ENCODE results near the gene SF3A2.
A peak's percentile ranks its signal among the peaks of the same experiment; 100 is the strongest.

SF3A2 gene

DNA sequence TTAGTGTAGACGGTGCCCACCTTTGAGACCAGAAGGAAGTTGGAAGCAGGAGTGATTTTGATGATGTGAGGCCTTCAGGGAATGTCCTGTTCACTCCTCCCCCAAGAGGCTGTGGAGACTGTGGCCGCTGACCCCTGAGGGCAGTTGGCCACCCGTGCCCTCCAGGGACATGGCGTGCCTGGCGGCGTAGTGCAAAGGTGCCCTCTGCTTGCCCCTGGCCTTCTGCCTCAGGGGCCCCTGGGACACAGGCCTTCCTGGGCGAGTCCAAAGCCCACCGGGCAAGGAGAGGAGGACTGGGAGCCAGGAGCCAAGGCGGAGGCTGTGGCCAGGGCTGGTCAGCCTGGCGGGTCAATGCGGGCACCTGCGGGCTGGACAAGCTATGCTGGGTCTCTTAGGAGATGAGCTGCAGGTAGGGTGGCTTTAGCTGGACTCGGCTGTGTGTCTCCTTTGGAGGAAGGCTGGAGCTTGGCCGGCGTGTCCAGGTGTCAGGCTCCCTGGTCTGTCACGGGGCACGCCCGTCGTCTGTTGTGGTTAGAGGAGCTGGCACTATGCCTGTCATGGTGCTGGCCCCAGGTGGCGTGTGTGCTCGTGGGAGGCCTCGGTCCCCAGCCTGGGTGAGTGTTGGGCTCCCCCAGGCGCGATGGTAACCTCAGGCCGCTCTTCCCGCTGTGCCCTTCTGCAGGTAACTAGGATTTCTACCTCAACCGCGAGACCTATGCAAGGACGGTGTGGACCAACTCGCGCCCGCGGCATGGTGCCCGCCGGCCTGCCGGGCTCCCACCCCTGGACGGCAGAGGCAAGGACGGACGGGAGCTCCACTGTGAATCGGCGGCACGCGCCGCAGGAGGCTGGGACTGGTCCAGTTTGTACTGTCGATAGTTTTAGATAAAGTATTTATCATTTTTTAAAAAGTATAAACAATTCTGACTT is 7.3 kb upstream of the SF3A2 start:
- Mint-ChIP-seq H3K27me3 (no peaks in the 10 kb centered on the region), H3K27ac (peak overlapping the region; percentile 43 to 77), H3K4me3 (no peak overlapping the region), H3K4me1 (peaks cover 23% of the 10 kb centered on the region), H3K9me3 (no peaks in the 10 kb centered on the region)
- ATAC-seq, result no peak
- DNase-seq, result no peak

DNA sequence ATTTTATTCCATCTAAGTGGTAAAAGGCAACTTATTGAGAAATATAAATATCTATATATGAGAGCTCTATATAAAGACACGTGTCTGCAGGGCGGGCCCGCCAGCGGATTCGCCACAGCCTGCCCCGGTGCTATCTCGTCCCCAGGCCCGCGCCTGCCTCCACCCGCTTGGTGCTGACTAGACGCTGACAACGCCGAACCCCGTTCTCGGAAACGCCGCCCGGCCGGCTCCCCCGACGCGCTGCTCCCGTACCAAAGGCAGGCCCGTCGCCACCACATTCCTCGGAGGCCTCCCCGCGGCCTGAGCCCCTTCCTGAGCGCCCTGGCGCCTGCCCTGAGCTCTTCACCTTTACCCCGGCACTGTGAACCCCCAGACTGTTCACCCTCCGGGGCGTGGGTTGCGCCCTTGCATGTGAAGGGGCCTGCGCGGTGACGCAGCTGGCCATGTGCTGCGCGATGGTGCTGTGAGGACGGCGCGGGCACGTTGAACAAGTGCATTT is 6.5 kb upstream of the SF3A2 start:
- Mint-ChIP-seq H3K27ac (peak overlapping the region in 1 of 2 donors; percentile 80), H3K9me3 (no peaks in the 10 kb centered on the region), H3K4me1 (peaks cover 30% of the 10 kb centered on the region), H3K27me3 (no peaks in the 10 kb centered on the region), H3K4me3 (no peak overlapping the region)
- DNase-seq, result no peak
- no peak for ATAC-seq

DNA sequence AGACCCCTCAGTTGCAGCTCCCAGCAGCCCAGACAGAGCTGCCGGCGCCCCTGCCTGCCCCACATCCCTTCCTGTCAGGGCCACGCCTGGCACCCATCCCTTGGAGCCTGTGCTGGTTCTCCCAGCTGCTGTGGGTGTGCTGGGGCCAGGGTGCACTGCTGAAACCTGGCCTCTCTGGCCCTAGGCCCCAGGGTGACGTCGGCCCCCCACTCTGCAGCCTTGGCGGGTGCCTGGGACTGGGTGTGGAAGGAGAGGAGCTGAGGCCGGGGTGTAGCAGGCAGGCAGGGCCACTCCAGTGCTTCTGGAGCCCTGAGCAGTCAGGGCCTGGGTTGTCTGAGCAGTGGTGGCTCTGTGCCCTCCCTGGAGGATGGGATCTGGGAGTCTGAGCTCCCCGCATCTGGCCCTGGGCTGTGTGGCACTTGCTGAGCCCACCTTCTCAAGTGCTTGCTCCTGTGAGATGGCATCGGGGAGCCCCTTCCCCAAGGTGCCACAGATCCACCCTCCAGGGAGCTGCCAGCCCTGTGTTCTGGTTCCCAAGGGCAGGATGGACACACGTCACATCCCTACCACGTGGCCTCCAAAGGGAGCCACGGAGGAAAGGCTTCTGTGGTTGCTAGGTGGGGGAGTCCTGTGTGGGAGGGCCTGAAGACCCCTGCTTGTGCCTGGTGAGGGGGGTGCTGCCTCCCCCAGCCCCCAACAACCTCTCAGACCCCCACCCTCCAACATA is 5.7 kb upstream of the SF3A2 start:
- Mint-ChIP-seq H3K27me3 (no peaks in the 10 kb centered on the region), H3K9me3 (no peaks in the 10 kb centered on the region), H3K4me3 (no peak overlapping the region), H3K4me1 (peaks cover 35% of the 10 kb centered on the region), H3K27ac (peak overlapping the region in 1 of 2 donors; percentile 34)
- no peak for ATAC-seq
- no peak for DNase-seq

DNA sequence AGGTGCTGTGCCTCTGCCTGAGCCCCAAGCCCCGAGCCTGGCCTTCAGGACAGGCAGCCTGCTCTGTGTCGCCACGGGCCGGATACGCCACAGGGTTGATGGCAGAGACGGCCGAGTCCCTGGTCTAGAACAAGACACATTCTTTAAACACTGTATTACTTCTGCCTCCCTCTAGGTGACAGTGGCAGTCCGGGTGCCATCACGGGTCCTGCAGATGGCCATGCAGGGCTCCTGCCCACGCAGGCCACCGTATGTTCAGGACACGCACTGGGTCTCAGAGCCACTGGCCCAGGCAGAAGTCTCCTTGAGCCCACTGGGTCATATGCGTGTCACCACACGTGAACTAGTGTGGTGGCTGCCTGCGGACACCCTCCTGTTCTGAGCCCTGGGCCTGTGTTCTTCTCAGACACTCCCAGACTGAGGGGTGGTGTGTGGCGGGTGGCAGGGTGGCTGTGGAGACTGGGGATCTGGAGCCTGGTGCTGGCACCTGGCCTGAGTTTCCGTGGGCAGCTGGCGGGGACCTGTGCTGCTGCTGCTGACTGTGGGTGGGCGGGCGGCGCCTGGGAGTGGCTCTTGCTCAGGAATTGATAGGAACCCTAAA is 4.9 kb upstream of the SF3A2 start:
- no peaks in the 10 kb centered on the region for H3K27me3 Mint-ChIP-seq
- no peak overlapping the region for H3K4me3 Mint-ChIP-seq
- H3K4me1 Mint-ChIP-seq, result peaks cover 42% of the 10 kb centered on the region
- H3K9me3 Mint-ChIP-seq, result no peaks in the 10 kb centered on the region
- no peak for ATAC-seq
- H3K27ac Mint-ChIP-seq, result peak overlapping the region in 1 of 2 donors; percentile 67
- DNase-seq, result no peak

DNA sequence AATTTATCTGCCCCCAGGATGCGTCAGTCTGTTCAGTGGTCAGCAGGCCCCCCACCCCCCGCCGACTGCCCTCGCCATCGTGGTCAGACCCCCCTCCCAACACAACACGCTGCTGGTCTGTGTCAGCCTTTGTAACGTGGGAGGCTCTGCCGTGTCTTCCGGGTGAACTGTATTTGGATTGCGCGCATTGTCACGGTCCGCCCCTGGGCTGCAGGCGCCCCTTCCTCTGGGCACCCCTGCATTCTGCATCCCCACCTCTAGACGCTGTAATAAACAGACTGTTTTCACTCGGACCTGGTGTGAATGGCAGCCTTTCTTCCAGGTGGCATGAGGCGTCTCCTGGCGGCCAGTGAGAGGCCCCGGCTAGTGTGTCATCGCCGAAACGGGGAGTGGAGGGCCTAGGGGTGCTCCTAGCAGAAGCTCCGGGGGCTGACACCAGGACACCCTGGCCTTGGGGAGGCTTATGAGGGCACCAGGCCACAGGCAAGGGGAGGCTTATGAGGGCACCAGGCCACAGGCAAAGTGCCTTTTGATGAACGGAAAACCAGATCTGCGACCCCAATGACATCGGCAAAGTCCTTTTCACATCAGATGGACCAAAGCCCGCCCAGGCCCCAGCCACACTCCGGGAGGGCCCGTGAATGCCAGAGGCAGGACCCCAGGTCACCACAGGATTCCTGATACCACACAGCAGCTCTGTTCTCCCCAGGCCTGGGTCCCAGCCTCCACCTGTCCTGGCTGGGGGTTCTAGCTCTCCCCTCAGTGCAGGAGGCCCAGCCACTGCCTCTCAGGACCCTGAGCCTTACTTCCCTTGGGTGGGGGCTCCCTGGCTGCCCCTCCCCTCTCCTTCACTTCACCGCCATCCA is 4.1 kb upstream of the SF3A2 start:
- H3K27ac Mint-ChIP-seq, result peak overlapping the region; percentile 50 to 81
- ATAC-seq, result no peak
- DNase-seq, result no peak
- H3K27me3 Mint-ChIP-seq, result no peaks in the 10 kb centered on the region
- H3K9me3 Mint-ChIP-seq, result no peaks in the 10 kb centered on the region
- peaks cover 46% of the 10 kb centered on the region for H3K4me1 Mint-ChIP-seq
- peak overlapping the region in 1 of 2 donors; percentile 13 for H3K4me3 Mint-ChIP-seq

DNA sequence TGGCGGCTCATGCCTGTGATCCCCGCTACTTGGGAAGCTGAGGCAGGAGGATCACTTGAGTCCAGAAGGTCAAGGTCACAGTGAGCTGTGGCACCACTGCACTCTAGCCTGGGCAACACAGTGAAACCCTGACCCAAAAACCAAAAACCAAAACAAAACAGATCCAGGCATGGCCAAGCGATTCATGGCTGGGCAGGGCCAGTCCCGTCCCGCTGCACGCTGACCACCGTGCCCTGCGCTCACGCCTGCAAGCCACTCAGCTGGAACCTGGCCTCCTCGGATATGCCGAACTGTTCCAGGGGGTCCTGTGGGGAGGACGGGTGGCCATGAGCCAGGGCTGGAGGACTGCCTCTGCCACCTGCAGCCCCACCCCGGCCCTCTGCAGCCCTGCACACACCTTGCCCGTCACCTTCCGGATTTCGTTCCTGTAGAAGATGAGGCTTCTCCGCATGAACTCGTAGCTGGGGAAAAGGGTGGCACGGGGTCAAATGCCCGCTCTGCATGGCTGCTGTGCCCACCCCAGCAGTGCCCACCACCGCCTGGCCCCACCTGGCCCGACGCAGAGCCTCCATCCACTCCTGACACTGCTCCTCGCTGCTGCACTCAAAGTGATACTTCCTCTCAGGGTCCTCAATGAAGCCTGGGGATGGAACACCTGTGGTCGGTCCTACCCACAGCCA is 2.9 kb upstream of the SF3A2 start:
- Mint-ChIP-seq H3K27ac (peak overlapping the region in 1 of 2 donors; percentile 68), H3K27me3 (no peaks in the 10 kb centered on the region), H3K4me3 (peak overlapping the region in 1 of 2 donors; percentile 96), H3K4me1 (peaks cover 58% of the 10 kb centered on the region), H3K9me3 (no peaks in the 10 kb centered on the region)
- DNase-seq (no peak), ATAC-seq (no peak)

DNA sequence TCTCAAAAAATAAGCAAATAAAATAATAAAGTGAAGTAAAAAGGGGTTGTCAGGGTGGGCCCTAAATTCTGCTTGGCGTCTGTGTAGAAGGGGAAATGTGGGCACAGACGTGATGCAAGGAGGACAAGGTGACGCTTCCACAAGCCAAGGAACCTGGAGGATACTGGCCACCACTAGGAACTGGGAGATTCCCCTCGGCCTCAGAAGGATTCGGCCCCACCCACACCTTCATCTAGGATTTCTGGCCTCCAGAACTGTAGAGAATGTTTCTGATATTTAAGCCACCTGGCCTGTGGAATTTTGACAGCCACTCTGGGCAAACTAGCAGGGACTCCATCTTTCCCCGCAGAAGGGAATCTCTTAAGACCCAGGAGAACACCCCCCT is 1.6 kb upstream of the SF3A2 start:
- no peak for ATAC-seq
- DNase-seq, result no peak
- Mint-ChIP-seq H3K4me1 (peaks cover 71% of the 10 kb centered on the region), H3K9me3 (no peaks in the 10 kb centered on the region), H3K27me3 (no peaks in the 10 kb centered on the region), H3K27ac (peak overlapping the region; percentile 94 to 96), H3K4me3 (peak overlapping the region; percentile 96 to 99)

DNA sequence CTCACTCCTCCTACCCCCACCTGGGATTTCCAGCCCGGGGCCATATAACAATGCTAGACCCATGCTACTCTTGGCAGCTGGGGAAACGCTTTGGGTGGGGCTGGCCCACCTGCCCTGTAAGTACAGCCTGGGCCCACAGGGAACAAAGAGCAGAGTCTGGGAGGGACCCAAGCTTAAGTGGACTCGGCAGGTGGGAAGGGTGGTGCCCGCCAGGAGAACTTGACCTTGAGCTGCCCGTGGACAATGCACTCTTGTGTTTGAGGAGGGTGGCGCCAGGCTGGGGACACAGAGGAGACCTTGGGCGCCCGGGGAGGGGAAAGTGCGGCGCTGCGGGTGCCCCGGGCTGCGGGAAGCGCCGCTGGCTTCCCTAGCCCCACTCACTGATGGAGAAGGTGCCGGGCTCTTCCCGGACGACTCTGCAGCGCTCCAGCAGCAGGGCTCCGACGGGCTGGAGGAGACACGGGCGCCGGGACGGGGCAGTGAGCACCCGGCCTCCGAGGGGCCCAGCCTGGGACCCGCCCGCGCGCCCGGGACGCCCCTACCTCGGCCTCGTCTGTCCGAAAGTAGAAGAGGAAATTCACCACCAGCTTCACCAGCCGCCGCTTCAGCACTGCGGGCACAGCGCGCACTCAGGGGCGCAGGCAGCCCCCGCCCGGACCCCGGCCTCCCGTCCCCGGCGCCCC is 1.1 kb upstream of the SF3A2 start:
- Mint-ChIP-seq H3K27ac (peak overlapping the region; percentile 94 to 96), H3K4me1 (peaks cover 76% of the 10 kb centered on the region), H3K4me3 (peak overlapping the region; percentile 96 to 99), H3K9me3 (no peaks in the 10 kb centered on the region), H3K27me3 (no peaks in the 10 kb centered on the region)
- ATAC-seq (peak; percentile 17), DNase-seq (peak in 1 of 2 donors; percentile 36)

DNA sequence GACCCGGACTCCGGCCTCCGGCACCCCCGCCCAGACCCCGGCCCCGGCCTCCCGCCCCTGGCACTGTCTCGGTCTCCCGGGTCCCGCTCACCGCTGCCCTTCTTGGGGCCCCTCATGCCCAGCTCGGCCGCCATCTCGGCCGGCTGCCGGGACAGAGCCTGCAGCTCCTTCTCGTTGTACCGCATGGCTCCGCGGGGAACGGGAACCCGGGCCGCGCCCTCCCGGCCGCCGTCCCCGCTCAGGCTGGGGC is 635 bp upstream of the SF3A2 start:
- DNase-seq (no peak), ATAC-seq (peak; percentile 83)
- H3K4me1 Mint-ChIP-seq, result peaks cover 81% of the 10 kb centered on the region
- H3K9me3 Mint-ChIP-seq, result no peaks in the 10 kb centered on the region
- H3K4me3 Mint-ChIP-seq, result peak overlapping the region; percentile 96 to 99
- peak overlapping the region; percentile 99 for H3K27ac Mint-ChIP-seq
- H3K27me3 Mint-ChIP-seq, result no peaks in the 10 kb centered on the region

DNA sequence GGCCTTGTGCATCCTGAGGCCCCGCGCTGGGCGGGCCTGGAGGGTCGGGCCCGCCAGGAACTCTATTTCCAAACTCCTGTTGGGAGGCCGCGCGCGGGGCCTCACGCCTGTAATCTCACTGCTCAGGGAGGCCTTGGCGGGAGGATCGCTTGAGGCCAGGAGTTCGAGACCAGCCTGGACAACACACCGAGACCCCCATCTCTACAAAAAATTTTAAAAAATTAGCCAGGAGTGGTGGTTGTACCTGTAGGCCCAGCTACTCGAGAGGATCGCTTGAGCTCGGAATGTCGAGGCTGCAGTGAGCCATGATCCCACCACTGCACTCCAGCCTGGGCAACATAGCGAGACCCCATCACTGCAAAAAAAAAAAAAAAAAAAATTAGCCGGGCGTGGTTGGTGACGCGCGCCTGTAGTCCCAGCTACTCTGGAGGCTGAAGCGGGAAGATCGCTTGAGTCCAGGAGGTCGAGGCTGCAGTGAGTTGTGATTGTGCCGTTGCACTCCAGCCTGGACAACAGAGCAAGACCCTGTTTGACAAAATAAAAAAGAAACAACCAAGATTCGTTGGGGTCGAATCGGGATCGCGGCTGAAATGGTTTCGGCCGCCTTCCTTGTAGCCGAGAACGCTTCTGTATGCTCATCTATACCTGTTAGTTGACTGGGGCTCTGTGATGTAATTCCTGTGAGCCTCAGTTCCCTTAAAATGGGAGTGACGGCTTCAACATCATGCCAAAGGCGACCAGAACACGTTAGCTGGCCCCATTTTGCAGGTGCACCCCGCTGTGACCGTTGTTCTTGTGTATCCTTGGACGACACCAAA is 636 bp downstream of the SF3A2 start:
- H3K4me1 Mint-ChIP-seq, result peaks cover 90% of the 10 kb centered on the region
- peak overlapping the region; percentile 97 to 99 for H3K27ac Mint-ChIP-seq
- H3K27me3 Mint-ChIP-seq, result no peaks in the 10 kb centered on the region
- ATAC-seq (no peak), DNase-seq (no peak)
- no peaks in the 10 kb centered on the region for H3K9me3 Mint-ChIP-seq
- H3K4me3 Mint-ChIP-seq, result peak overlapping the region; percentile 96 to 99

DNA sequence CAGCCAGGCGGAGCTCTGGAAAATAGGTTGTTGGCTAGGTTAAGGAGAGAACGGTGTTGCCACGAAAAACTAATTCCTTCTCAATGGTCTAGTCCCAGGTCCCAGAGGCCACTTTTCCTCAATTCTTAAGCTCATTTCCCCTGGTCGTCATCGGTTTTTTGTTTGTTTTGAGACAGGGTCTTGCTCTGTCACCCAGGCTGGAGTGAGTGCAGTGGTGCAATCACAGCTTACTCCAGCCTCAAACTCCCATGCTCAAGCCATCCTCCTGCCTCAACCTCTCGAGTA is 1.2 kb downstream of the SF3A2 start:
- DNase-seq, result no peak
- Mint-ChIP-seq H3K27me3 (no peaks in the 10 kb centered on the region), H3K4me1 (peaks cover 90% of the 10 kb centered on the region), H3K9me3 (no peaks in the 10 kb centered on the region), H3K27ac (peak overlapping the region; percentile 97 to 99), H3K4me3 (peak overlapping the region; percentile 96 to 99)
- no peak for ATAC-seq

DNA sequence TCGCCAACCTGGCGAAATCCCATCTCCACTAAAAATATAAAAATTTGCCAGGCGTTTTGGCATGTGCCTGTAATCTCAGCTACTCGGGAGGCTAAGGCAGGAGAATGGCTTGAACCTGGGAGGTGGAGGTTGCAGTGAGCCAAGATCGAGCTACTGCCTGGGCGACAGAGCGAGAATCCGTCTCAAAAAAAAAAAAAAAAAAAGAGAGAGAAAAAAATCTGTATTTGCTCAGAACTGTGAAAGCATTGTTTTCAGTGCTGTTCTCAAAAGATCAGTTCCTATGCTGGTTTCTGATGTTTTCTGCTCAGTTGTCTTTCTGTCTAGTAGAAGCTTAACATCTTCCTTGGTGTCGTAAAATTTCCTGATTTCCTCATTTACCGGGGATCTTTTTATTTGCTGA is 2.5 kb downstream of the SF3A2 start:
- no peak for DNase-seq
- Mint-ChIP-seq H3K27me3 (no peaks in the 10 kb centered on the region), H3K4me3 (peak overlapping the region; percentile 96 to 99), H3K9me3 (no peaks in the 10 kb centered on the region), H3K27ac (peak overlapping the region; percentile 27 to 94), H3K4me1 (peaks cover 83% of the 10 kb centered on the region)
- ATAC-seq, result no peak

DNA sequence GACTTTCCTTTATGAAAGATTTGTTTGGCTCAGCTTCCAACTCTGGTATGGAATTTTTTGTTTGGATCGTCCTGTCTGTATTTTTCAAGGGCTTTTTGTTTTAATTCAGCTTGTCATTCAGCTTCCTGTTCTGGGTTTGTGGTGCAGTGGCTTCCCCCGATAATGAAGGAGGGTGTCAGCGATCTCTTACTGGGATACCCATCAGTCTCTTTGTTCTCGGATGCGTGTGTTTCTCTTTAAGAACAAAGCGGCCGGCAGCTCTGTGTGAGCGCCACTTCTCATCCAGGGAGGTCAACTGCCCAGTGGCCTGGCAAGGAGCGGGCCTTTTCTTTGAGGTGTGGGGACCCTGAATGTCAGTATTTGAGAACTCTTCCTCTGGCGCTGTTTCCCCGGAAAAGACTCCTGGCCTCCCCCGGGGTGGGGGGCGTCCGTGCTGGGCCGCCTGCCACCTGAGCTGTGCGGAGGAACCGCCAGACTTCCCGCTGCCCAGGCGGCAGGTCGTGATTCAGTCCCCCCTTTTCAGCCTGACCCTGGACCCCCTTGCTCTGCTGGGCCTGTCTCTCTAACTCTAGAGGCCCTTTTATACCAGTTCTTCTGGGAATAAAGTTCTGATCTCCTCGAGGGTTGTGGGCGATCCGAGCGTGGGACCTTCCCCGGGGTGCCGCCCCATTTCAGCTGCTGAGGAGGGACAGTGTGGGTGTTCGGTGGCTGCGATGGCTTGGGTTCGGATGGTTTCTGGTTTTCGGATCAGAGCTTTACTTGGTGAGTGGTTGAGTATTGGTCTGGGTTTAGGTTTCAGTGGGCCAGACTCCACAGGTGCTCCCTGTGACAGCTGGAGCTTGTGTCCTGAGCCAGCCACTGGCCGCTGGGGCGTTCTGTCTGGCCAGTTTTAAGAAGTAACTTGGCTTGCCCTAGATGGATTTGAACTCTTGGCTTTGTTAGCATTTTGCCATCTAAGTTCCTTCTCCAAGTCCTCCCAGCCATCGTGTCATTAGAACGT is 3.4 kb downstream of the SF3A2 start:
- DNase-seq (no peak), ATAC-seq (no peak)
- Mint-ChIP-seq H3K4me1 (peaks cover 74% of the 10 kb centered on the region), H3K9me3 (no peaks in the 10 kb centered on the region), H3K27me3 (no peaks in the 10 kb centered on the region), H3K4me3 (peak overlapping the region; percentile 96 to 99), H3K27ac (peak overlapping the region; percentile 89 to 94)
